Measurements from ENCODE around the gene WDR38. TPM values are rescaled to one million over a fixed set of nuclear protein-coding genes. Genes with fewer than 3 reads are reported as not detected.

The WDR38 gene
- total RNA-seq, 1 donor from 2014 or later, result not detected

DNA sequence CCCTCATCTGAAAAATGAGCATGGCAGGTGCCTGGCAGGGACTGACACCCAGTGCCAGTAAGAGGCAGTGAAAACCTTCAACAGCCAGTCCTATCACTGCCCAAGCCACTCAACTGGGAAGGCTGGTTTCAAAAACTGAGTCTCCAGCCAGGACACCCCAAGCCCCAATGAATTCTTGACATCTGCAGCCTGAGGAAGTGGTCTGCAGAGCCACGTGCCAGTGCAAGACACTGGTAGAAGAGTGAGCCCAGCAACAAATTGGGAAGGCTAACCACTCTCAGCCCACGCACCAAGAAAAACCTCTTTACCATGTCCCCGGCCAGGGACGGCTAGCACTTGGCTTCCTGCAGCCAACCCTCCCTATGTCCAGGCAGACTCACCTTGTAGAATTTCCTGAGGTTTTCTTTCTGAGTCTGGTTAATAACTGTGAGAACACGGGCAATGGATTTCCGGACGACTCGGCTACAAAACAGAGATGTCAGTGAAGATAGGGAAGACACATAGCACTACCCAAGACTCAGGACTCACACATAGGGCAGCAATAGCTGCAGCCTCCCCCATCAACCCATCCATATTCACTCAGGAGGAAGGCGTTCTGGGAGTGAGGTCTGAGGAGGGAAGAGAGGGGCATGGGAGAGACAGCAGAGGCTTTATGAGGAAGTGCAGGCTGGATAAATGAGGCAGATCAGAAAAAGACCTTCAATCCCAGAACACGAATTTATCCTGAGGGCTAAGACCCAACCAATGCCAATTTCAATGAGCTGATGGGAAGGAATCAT lies 6.7 kb downstream of the WDR38 start:
- DNase-seq (ENCODE audit: low read depth) (no peak), FAIRE-seq (no peak)
- peak overlapping the region; percentile 98 for H3K9ac ChIP-seq (ENCODE audit: low read length)
- Mint-ChIP-seq H3K27me3 (ENCODE audit: low read depth, unreplicated experiment) (no peaks in the 10 kb centered on the region), H3K4me3 (ENCODE audit: unreplicated experiment) (peak overlapping the region; percentile 95), H3K36me3 (ENCODE audit: low read depth, unreplicated experiment) (peaks cover 20% of the 10 kb centered on the region), H3K9me3 (ENCODE audit: unreplicated experiment) (no peaks in the 10 kb centered on the region), H3K27ac (ENCODE audit: unreplicated experiment) (peak overlapping the region; percentile 34), H3K4me1 (ENCODE audit: low read depth, unreplicated experiment) (peaks cover 22% of the 10 kb centered on the region)
- H4K20me1 ChIP-seq (ENCODE audit: insufficient read depth, low read length), result peaks cover 61% of the 10 kb centered on the region
- no peak for TF ChIP-seq EZH2 (IDR thresholded peaks at IDR 0.05; ENCODE audit: insufficient read depth, low read length)
- TF ChIP-seq, protein P1, sequence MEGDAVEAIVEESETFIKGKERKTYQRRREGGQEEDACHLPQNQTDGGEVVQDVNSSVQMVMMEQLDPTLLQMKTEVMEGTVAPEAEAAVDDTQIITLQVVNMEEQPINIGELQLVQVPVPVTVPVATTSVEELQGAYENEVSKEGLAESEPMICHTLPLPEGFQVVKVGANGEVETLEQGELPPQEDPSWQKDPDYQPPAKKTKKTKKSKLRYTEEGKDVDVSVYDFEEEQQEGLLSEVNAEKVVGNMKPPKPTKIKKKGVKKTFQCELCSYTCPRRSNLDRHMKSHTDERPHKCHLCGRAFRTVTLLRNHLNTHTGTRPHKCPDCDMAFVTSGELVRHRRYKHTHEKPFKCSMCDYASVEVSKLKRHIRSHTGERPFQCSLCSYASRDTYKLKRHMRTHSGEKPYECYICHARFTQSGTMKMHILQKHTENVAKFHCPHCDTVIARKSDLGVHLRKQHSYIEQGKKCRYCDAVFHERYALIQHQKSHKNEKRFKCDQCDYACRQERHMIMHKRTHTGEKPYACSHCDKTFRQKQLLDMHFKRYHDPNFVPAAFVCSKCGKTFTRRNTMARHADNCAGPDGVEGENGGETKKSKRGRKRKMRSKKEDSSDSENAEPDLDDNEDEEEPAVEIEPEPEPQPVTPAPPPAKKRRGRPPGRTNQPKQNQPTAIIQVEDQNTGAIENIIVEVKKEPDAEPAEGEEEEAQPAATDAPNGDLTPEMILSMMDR (IDR thresholded peaks at IDR 0.05; ENCODE audit: insufficient read depth, low read depth, low read length), result no peak
- H3K27ac ChIP-seq (ENCODE audit: low read depth, low read length), result peak overlapping the region; percentile 90
- peak overlapping the region; percentile 100 for H3K4me2 ChIP-seq (ENCODE audit: low read length)
- H3K79me2 ChIP-seq (ENCODE audit: insufficient read depth, low read length), result peaks cover 39% of the 10 kb centered on the region
- H3K9me3 ChIP-seq (ENCODE audit: insufficient read depth, low read depth, low read length), result no peaks in the 10 kb centered on the region
- peaks cover 30% of the 10 kb centered on the region for H3K36me3 ChIP-seq (ENCODE audit: insufficient read depth, low read length)
- peak overlapping the region; percentile 96 for H3K4me3 ChIP-seq (ENCODE audit: insufficient read depth, low read depth, low read length)
- H3K4me1 ChIP-seq (ENCODE audit: insufficient read depth, low read length), result peaks cover 19% of the 10 kb centered on the region
- no peaks in the 10 kb centered on the region for H3K27me3 ChIP-seq (ENCODE audit: insufficient read depth, low read length)
- H2AFZ ChIP-seq (ENCODE audit: low read depth, low read length), result no peak overlapping the region

DNA sequence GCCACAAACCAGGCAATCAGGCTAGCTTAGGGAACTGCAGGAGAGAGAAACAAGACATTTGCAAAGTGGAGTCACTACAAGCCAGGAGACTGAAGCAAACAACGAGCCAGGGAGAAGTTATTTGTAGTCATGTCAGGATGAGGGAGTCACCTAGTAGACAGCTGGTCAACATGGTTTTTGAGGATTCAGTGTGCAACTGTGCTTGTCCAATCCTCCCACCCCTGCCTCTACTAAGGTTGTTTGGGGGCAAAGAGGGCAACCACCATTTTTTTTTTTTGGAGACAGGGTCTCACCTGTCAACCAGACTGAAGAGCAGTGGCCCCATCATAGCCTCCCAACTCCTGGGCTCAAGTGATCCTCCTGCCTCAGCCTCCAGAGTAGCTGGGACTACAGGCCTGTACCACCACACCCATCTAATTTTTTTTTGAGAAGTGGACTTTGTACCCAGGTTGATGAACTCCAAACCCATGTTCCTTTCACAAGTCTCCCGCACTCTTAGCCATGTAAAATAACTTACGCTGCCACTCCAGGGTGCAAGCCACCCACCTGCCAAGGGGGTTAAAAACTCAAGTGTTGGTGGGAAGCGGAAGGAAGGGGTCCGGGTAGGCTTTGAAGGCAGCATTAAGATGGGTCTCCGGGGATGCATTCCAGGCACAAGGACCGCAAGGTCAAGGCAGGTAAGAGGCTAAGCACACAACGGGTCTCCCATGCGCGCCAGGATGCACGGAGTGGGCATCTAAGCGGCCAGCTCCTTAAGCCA lies 7.5 kb downstream of the WDR38 start:
- Histone ChIP-seq H3K36me3 (ENCODE audit: insufficient read depth, low read length) (peaks cover 30% of the 10 kb centered on the region), H3K27me3 (ENCODE audit: insufficient read depth, low read length) (no peaks in the 10 kb centered on the region), H2AFZ (ENCODE audit: low read depth, low read length) (no peak overlapping the region), H3K4me1 (ENCODE audit: insufficient read depth, low read length) (peaks cover 19% of the 10 kb centered on the region), H3K4me3 (ENCODE audit: insufficient read depth, low read depth, low read length) (peak overlapping the region; percentile 96), H3K79me2 (ENCODE audit: insufficient read depth, low read length) (peaks cover 39% of the 10 kb centered on the region), H3K9ac (ENCODE audit: low read length) (peak overlapping the region; percentile 98), H3K9me3 (ENCODE audit: insufficient read depth, low read depth, low read length) (no peaks in the 10 kb centered on the region), H3K27ac (ENCODE audit: low read depth, low read length) (peak overlapping the region; percentile 90), H4K20me1 (ENCODE audit: insufficient read depth, low read length) (peaks cover 59% of the 10 kb centered on the region), H3K4me2 (ENCODE audit: low read length) (peak overlapping the region; percentile 100)
- FAIRE-seq (no peak), DNase-seq (ENCODE audit: low read depth) (no peak)
- H3K27me3 Mint-ChIP-seq (ENCODE audit: low read depth, unreplicated experiment), result no peaks in the 10 kb centered on the region
- H3K4me1 Mint-ChIP-seq (ENCODE audit: low read depth, unreplicated experiment), result peaks cover 22% of the 10 kb centered on the region
- H3K4me3 Mint-ChIP-seq (ENCODE audit: unreplicated experiment), result peak overlapping the region; percentile 95
- H3K27ac Mint-ChIP-seq (ENCODE audit: unreplicated experiment), result peak overlapping the region; percentile 89
- peaks cover 20% of the 10 kb centered on the region for H3K36me3 Mint-ChIP-seq (ENCODE audit: low read depth, unreplicated experiment)
- no peaks in the 10 kb centered on the region for H3K9me3 Mint-ChIP-seq (ENCODE audit: unreplicated experiment)
- TF ChIP-seq, protein P1 (IDR thresholded peaks at IDR 0.05; ENCODE audit: insufficient read depth, low read depth, low read length), result no peak
- no peak for TF ChIP-seq EZH2 (IDR thresholded peaks at IDR 0.05; ENCODE audit: insufficient read depth, low read length)
